NT2/D1 (cell line): Measurements from ENCODE around the gene ADAMTS15.

Experiments used
- DNase-seq: peaks from one replicate; pipeline ENCODE4 v3.0.0-alpha.2; 2011; ENCODE audit warnings: low read depth, low spot score
- H3K27me3 ChIP-seq: 2 replicates; pipeline ENCODE4 v1.6.0; 2011; ENCODE audit warnings: mild to moderate bottlenecking; ENCODE audit not compliant: insufficient read length, insufficient read depth
- H3K36me3 ChIP-seq: 2 replicates; pipeline ENCODE4 v1.6.1; 2011; ENCODE audit warnings: mild to moderate bottlenecking, low read length, mixed read lengths; ENCODE audit not compliant: insufficient read depth, insufficient read length
- H3K4me1 ChIP-seq: 2 replicates; pipeline ENCODE4 v1.5.1; 2011; ENCODE audit not compliant: insufficient read depth, insufficient read length
- H3K4me3 ChIP-seq: 2 replicates; pipeline ENCODE4 v1.5.1; 2011; ENCODE audit warnings: low read depth; ENCODE audit not compliant: insufficient read length
- H3K9ac ChIP-seq: 2 replicates; pipeline ENCODE4 v1.6.0; 2011; ENCODE audit warnings: low read depth; ENCODE audit not compliant: insufficient read length
- H3K9me3 ChIP-seq: 2 replicates; pipeline ENCODE4 v1.5.1; 2011; ENCODE audit warnings: mild to moderate bottlenecking, low read length; ENCODE audit not compliant: insufficient read depth
- SUZ12 ChIP-seq: IDR thresholded peaks from 2 replicates; pipeline ENCODE4 v1.6.1; 2011; ENCODE audit not compliant: insufficient read length, insufficient read depth; ENCODE audit errors: extremely low read depth
- YY1 ChIP-seq: IDR thresholded peaks from 2 replicates; pipeline ENCODE4 v1.6.1; 2011; ENCODE audit not compliant: insufficient read length, insufficient read depth
- ZNF274 ChIP-seq: IDR thresholded peaks from 2 replicates; pipeline ENCODE4 v1.6.1; 2011; ENCODE audit warnings: mild to moderate bottlenecking, low read depth, low read length

Gene ADAMTS15

DNA sequence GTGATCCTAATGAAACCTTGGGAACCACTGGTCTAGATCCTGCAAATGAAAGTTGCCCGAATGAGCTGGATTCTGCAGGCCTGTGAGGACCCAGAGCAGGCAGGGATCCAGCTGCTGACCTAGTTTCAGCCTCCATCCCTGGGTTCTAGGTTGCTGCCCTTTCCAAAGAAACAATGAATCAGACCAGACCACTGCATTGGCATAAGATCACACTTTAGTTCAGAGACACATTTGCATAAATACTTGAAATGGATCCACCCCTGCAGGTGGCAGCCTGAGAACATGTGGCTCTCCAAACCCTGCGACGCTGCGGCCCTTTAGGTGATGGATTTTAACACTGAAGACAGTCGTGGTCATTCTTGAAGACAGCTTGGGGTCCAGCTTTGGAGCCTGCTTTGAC, 43.7 kb upstream of the ADAMTS15 start:
- TF ChIP-seq ZNF274 = no peak
- no peak for TF ChIP-seq YY1
- no peak for TF ChIP-seq SUZ12
- DNase-seq = no peak
- H3K36me3 ChIP-seq = no peaks in the 10 kb centered on the region
- H3K4me3 ChIP-seq = no peak overlapping the region
- H3K4me1 ChIP-seq = peaks cover 6% of the 10 kb centered on the region
- peaks cover 8% of the 10 kb centered on the region for H3K27me3 ChIP-seq
- no peaks in the 10 kb centered on the region for H3K9me3 ChIP-seq
- no peak overlapping the region for H3K9ac ChIP-seq

DNA sequence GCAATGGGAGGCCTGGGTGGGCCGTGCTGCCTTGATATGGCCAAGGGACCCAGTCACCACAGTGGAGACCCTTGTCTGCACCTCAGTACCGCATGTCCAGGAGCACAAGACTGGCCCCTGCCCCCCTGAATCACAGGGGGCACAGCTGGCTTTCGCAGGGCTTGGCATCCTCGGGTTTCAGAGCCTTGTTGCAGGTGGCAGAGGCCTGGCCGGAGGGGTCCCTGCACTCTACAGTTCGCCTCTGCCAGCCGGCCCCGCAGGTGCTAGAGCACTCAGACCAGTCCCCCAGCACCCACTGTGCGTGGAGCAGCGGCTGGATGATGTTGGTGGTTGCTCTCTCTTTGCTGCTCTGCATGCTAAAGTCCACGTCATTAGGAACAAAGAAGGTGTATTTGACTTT, 43.0 kb upstream of the ADAMTS15 start:
- no peak for DNase-seq
- no peaks in the 10 kb centered on the region for H3K36me3 ChIP-seq
- no peaks in the 10 kb centered on the region for H3K9me3 ChIP-seq
- no peak overlapping the region for H3K4me3 ChIP-seq
- peaks cover 8% of the 10 kb centered on the region for H3K27me3 ChIP-seq
- peaks cover 8% of the 10 kb centered on the region for H3K4me1 ChIP-seq
- TF ChIP-seq YY1 (no peak), ZNF274 (no peak), SUZ12 (no peak)
- no peak overlapping the region for H3K9ac ChIP-seq

DNA sequence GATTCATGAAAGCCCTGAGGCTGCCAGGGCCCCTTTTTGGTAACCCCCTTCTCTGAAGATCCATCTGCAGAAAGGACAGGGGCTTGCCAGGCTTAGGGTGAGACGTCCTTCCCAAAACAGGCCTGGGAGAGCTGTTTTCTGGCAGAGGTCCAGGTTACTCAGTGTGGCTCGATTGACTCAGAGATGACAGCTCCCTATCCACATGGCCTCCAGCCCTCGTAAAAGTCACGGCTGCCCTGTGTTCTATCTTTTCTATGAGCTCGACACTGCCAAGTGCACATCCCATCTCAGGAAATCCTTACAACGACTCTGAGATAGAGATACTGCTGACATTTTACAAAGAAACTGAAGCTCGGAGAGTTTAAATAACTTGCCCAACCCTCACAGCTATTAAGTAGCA, 40.5 kb upstream of the ADAMTS15 start:
- no peak for DNase-seq
- peaks cover 8% of the 10 kb centered on the region for H3K27me3 ChIP-seq
- peaks cover 8% of the 10 kb centered on the region for H3K4me1 ChIP-seq

DNA sequence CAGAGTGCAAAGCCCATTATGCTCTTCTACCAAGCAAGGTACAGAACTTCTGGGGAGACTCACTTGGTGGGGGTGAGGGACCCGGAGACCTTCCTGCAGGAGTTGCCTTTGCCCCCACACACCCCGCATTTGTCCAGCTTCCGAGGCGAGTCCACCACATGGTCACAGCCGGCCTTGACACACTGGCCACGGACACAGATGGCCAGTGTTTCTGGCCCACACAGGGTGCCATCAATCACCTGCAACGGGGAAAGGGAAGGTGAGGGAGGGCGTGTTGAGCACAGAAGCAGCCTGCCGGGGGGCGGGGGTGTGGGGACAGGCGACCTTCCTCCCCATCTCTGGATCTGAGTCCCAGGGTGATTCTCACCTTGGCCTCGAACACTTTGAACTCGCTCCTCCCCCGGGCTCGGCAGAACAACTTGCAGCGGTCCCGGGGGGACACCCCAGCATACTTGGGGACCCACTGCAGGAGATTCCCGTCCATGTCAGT, 40.0 kb upstream of the ADAMTS15 start:
- DNase-seq = no peak
- H3K27me3 ChIP-seq = peaks cover 8% of the 10 kb centered on the region

More for the DNA sequence above, 40.5 kb upstream of the ADAMTS15 start:
- TF ChIP-seq SUZ12 (no peak), YY1 (no peak), ZNF274 (no peak)
- Histone ChIP-seq H3K36me3 (no peaks in the 10 kb centered on the region), H3K9me3 (no peaks in the 10 kb centered on the region), H3K9ac (no peak overlapping the region), H3K4me3 (no peak overlapping the region)

DNA sequence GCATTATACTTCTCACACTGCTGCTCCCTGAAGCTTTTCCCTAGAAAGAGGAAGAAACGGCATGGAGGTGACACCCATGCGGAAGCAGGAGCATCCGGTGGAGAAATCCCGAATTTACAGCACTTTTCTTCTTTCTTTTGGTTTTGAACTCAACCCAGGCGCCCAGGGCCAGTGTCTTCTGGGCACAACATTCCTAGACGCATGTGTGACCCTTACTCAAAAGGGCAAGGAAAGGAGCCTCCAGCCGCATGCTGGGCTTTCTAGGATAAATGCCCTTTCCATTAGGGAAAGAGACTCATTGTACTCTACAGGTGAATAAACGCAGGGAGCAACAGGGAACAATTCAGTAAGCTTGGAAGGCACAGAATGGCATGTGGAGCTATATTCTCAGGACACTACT, 39.5 kb upstream of the ADAMTS15 start:
- Histone ChIP-seq H3K4me3 (no peak overlapping the region), H3K4me1 (peaks cover 8% of the 10 kb centered on the region), H3K36me3 (no peaks in the 10 kb centered on the region), H3K27me3 (peaks cover 8% of the 10 kb centered on the region), H3K9me3 (no peaks in the 10 kb centered on the region), H3K9ac (no peak overlapping the region)
- TF ChIP-seq YY1 (no peak), ZNF274 (no peak), SUZ12 (no peak)
- no peak for DNase-seq

More for the DNA sequence above, 40.0 kb upstream of the ADAMTS15 start:
- H3K4me3 ChIP-seq = no peak overlapping the region
- no peak overlapping the region for H3K9ac ChIP-seq
- no peaks in the 10 kb centered on the region for H3K36me3 ChIP-seq
- peaks cover 8% of the 10 kb centered on the region for H3K4me1 ChIP-seq
- TF ChIP-seq SUZ12 (no peak), ZNF274 (no peak), YY1 (no peak)
- no peaks in the 10 kb centered on the region for H3K9me3 ChIP-seq

DNA sequence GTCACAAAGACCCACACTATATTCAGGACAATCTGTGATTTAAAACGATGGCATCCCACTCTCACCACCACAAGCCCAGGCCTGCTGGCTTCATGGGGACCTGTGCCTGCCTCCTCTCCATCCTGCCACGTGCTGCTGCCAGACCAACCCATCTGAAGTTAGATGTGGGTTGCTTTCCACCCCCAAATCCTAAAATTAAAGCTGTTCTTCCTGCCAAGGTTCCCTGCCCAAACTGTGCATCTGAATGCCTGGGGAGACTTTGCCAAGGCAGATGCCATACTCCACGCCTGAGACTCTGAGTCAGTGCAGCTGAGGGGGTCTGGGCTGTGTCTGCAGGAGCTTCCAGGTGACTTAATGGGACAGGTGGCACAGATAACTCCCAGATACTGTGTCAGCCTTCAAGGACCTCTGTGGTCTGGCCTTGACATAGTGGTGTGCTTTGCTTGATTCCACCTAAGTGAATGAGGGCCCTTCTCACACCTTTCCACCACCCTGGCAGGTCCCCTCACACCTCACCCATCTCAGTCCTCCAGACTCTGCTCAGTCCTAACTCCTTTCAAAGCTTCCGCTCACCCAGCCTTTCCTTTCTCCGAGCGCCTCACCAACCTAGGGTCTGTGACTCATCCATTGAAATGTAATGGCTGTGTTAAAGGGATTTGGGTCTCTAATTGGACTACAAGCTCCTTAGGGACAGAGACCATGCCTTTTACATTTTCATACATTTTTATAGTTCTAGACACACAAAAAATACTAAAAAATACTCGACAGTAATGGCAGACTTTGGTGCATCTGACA, 38.7 kb upstream of the ADAMTS15 start:
- Histone ChIP-seq H3K9me3 (no peaks in the 10 kb centered on the region), H3K4me3 (no peak overlapping the region), H3K36me3 (no peaks in the 10 kb centered on the region), H3K9ac (no peak overlapping the region), H3K4me1 (peaks cover 8% of the 10 kb centered on the region), H3K27me3 (peaks cover 8% of the 10 kb centered on the region)
- no peak for DNase-seq
- TF ChIP-seq SUZ12 (no peak), ZNF274 (no peak), YY1 (no peak)

DNA sequence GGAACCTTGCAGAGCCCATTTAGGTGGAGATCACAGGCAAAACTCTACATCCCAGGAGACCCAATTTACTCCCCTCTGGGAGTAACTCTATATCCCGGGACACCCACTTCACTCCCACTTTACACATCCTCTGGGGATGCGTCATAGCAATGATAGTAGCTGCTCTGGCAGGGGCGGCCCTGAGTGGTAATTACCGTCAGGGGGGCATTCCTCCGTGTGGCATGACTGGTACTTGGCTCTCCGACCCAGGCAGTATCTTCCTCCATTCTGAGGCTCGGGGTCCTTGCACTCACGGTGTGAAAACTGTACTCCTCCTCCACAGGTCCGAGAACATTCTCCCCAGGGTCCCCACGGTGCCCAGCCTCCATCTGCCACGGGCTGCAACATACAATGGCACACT, 37.2 kb upstream of the ADAMTS15 start:
- Histone ChIP-seq H3K27me3 (peaks cover 8% of the 10 kb centered on the region), H3K36me3 (no peaks in the 10 kb centered on the region), H3K4me1 (peaks cover 10% of the 10 kb centered on the region), H3K9me3 (no peaks in the 10 kb centered on the region), H3K4me3 (no peak overlapping the region), H3K9ac (no peak overlapping the region)
- DNase-seq = no peak
- no peak for TF ChIP-seq ZNF274
- no peak for TF ChIP-seq SUZ12
